Neural progenitor cell (in vitro differentiated cells): Measurements from ENCODE around the gene PITPNM3.

Source experiments
- EZH2 ChIP-seq: fragments of 200-600 bp; sonication (generic); IDR thresholded peaks from 2 replicates; pipeline ENCODE4 v1.6.1; 2017; ENCODE audit warnings: antibody characterized with exemption, mild to moderate bottlenecking, moderate library complexity
- EZH2phosphoT487 ChIP-seq: fragments of 200-600 bp; sonication (generic); IDR thresholded peaks from 2 replicates; pipeline ENCODE4 v1.6.1; 2017; ENCODE audit warnings: antibody characterized with exemption
- TF ChIP-seq, protein P1 (sequence below): fragments of 200-600 bp; sonication (generic); IDR thresholded peaks from 2 replicates; pipeline ENCODE4 v1.5.1; 2017; ENCODE audit warnings: antibody characterized with exemption, mild to moderate bottlenecking

DNA sequence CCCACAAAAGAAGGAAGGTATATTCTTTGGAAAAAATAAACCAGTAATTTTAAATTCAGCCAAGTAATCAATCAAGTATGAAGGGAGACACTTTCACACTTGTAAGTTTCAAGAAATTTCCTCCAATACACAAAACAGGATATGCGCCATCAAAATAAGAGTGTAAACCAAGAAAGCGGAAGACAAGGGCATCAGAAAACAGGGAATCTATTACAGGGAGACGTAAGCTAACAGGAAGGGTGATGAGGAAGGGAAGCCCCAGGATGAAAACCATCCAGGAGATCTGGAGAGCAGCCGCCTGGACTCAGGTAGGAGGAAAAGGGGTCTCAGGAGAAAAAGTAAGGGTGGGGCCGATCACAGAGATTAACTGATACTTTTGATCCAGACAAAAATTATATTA lies 31.8 kb upstream of the PITPNM3 start:
- TF ChIP-seq EZH2 (no peak), EZH2phosphoT487 (no peak)
- TF ChIP-seq, protein P1, sequence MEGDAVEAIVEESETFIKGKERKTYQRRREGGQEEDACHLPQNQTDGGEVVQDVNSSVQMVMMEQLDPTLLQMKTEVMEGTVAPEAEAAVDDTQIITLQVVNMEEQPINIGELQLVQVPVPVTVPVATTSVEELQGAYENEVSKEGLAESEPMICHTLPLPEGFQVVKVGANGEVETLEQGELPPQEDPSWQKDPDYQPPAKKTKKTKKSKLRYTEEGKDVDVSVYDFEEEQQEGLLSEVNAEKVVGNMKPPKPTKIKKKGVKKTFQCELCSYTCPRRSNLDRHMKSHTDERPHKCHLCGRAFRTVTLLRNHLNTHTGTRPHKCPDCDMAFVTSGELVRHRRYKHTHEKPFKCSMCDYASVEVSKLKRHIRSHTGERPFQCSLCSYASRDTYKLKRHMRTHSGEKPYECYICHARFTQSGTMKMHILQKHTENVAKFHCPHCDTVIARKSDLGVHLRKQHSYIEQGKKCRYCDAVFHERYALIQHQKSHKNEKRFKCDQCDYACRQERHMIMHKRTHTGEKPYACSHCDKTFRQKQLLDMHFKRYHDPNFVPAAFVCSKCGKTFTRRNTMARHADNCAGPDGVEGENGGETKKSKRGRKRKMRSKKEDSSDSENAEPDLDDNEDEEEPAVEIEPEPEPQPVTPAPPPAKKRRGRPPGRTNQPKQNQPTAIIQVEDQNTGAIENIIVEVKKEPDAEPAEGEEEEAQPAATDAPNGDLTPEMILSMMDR = no peak
